SU-DHL-6 (cell line): ENCODE results near the gene PRR23E.

ENCODE experiments used
- H2AFZ ChIP-seq: fragments of 200-600 bp; sonication (generic); 2 replicates; pipeline ENCODE4 v1.6.1; 2014; ENCODE audit warnings: low read depth, mild to moderate bottlenecking, moderate library complexity, mixed read lengths, antibody characterized with exemption, low read length; ENCODE audit not compliant: severe bottlenecking
- H3F3A ChIP-seq: fragments of 200-600 bp; shearing (Covaris generic); 2 replicates; pipeline ENCODE4 v1.6.0; 2016; ENCODE audit warnings: antibody characterized with exemption, mild to moderate bottlenecking; ENCODE audit not compliant: insufficient read depth
- H3K27ac ChIP-seq: fragments of 200-600 bp; sonication (generic); 2 replicates; pipeline ENCODE4 v1.5.1; 2016; ENCODE audit warnings: low read depth, mild to moderate bottlenecking, low read length, moderate library complexity, mixed read lengths
- H3K27me3 ChIP-seq: fragments of 200-600 bp; sonication (generic), shearing (Covaris generic); 2 replicates; pipeline ENCODE4 v1.6.0; 2014; ENCODE audit warnings: mild to moderate bottlenecking, low read length
- H3K36me3 ChIP-seq: fragments of 200-600 bp; sonication (generic); 2 replicates; pipeline ENCODE4 v1.6.1; 2014; ENCODE audit warnings: mild to moderate bottlenecking, low read length, mixed read lengths
- H3K4me2 ChIP-seq: fragments of 300-600, 200-600 bp; shearing (Covaris generic), sonication (generic); 2 replicates; pipeline ENCODE4 v1.6.0; 2014; ENCODE audit warnings: low read length, low read depth, mild to moderate bottlenecking; ENCODE audit not compliant: poor library complexity, severe bottlenecking
- H3K4me3 ChIP-seq: fragments of 200-600 bp; sonication (generic); 2 replicates; pipeline ENCODE4 v1.5.1; 2014; ENCODE audit warnings: antibody characterized with exemption, low read length, mild to moderate bottlenecking, mixed read lengths; ENCODE audit not compliant: insufficient read depth, poor library complexity, severe bottlenecking
- H3K79me2 ChIP-seq: fragments of 200-600 bp; sonication (generic); 2 replicates; pipeline ENCODE4 v1.6.1; 2014; ENCODE audit warnings: mild to moderate bottlenecking, low read length, moderate library complexity; ENCODE audit not compliant: insufficient read depth
- H3K9ac ChIP-seq: fragments of 200-600 bp; sonication (generic); 2 replicates; pipeline ENCODE4 v1.7.0; 2014; ENCODE audit warnings: mild to moderate bottlenecking, low read length
- H3K9me2 ChIP-seq: fragments of 200-600 bp; sonication (generic); replicated peaks from 2 replicates; pipeline ENCODE4 v1.6.1; 2014; ENCODE audit warnings: low read length; ENCODE audit not compliant: insufficient read depth
- H3K9me3 ChIP-seq: fragments of 200-600 bp; sonication (generic); 2 replicates; pipeline ENCODE4 v1.6.1; 2014; ENCODE audit warnings: low read length, mixed read lengths; ENCODE audit not compliant: insufficient read depth
- H4K20me1 ChIP-seq: fragments of 200-600 bp; sonication (generic); 2 replicates; pipeline ENCODE4 v1.6.1; 2014; ENCODE audit warnings: low read depth, mild to moderate bottlenecking, antibody characterized with exemption, low read length, moderate library complexity, mixed read lengths
- CTCF ChIP-seq: fragments of 200-600 bp; sonication (generic); IDR thresholded peaks from one replicate; pipeline ENCODE4 v1.5.1; 2017; ENCODE audit warnings: antibody characterized with exemption, mild to moderate bottlenecking, low read length, moderate library complexity; ENCODE audit not compliant: insufficient read depth, poor library complexity, severe bottlenecking
- EZH2phosphoT487 ChIP-seq: fragments of 200-600 bp; sonication (generic), shearing (Covaris generic); conservative IDR thresholded peaks from 2 replicates; pipeline ENCODE4 v1.6.1; 2018; ENCODE audit warnings: mild to moderate bottlenecking, antibody characterized with exemption, low read length, moderate library complexity, mixed read lengths

The PRR23E gene

GRCh38 chr3:127166501-127167065 is 26.3 kb upstream of the PRR23E start:
- H3K27me3 ChIP-seq: no peaks in the 10 kb centered on the region

GRCh38 chr3:127167315-127168043 is 25.5 kb upstream of the PRR23E start:
- Histone ChIP-seq H3K27ac (no peak overlapping the region), H3K9me2 (no peaks in the 10 kb centered on the region), H3F3A (no peaks in the 10 kb centered on the region), H3K27me3 (no peaks in the 10 kb centered on the region), H3K79me2 (no peaks in the 10 kb centered on the region), H3K9me3 (no peaks in the 10 kb centered on the region), H3K4me2 (no peak overlapping the region), H4K20me1 (no peaks in the 10 kb centered on the region), H2AFZ (no peak overlapping the region), H3K36me3 (no peaks in the 10 kb centered on the region), H3K4me3 (no peak overlapping the region), H3K9ac (no peak overlapping the region)
- TF ChIP-seq EZH2phosphoT487 (no peak), CTCF (no peak)

More at GRCh38 chr3:127166501-127167065, 26.3 kb upstream of the PRR23E start:
- Histone ChIP-seq H3K36me3 (no peaks in the 10 kb centered on the region), H4K20me1 (no peaks in the 10 kb centered on the region), H3K79me2 (no peaks in the 10 kb centered on the region), H3K9me3 (0 out of 2 replicates have a peak, but pooled peaks cover 6% of the 10 kb centered on the region), H3F3A (no peaks in the 10 kb centered on the region), H3K4me2 (no peak overlapping the region), H3K9me2 (no peaks in the 10 kb centered on the region), H3K27ac (no peak overlapping the region), H3K4me3 (no peak overlapping the region), H3K9ac (no peak overlapping the region), H2AFZ (no peak overlapping the region)
- no peak for TF ChIP-seq CTCF
- TF ChIP-seq EZH2phosphoT487: no peak

GRCh38 chr3:127168271-127168670 is 24.7 kb upstream of the PRR23E start:
- no peaks in the 10 kb centered on the region for H3K9me2 ChIP-seq
- H3K4me2 ChIP-seq: no peak overlapping the region
- no peak for TF ChIP-seq EZH2phosphoT487
- TF ChIP-seq CTCF: no peak
- H3K79me2 ChIP-seq: no peaks in the 10 kb centered on the region
- H3K27ac ChIP-seq: no peak overlapping the region
- no peaks in the 10 kb centered on the region for H3K9me3 ChIP-seq
- H3K27me3 ChIP-seq: no peaks in the 10 kb centered on the region
- no peaks in the 10 kb centered on the region for H3K36me3 ChIP-seq
- no peaks in the 10 kb centered on the region for H3F3A ChIP-seq
- H3K9ac ChIP-seq: no peak overlapping the region
- no peak overlapping the region for H2AFZ ChIP-seq
- H3K4me3 ChIP-seq: no peak overlapping the region
- H4K20me1 ChIP-seq: no peaks in the 10 kb centered on the region
